ENCODE measurements around the gene CTSZ.

CTSZ gene

GRCh38 chr20:58973866-58974265 is 33.2 kb downstream of the CTSZ start:
- no peak for DNase-seq (ENCODE audit: low spot score)
- in situ Hi-C loops (cut with MboI; ENCODE audit: low sequenced_read_pairs, unreplicated experiment) = no loop called here
- no peak for TF ChIP-seq CTCF (IDR thresholded peaks at IDR 0.05; ENCODE audit: borderline replicate concordance, control extremely low read depth, extremely low read depth, insufficient read depth, missing control alignments)

GRCh38 chr20:58973179-58973578 is 33.9 kb downstream of the CTSZ start:
- no peak for DNase-seq (ENCODE audit: low spot score)
- in situ Hi-C loops (cut with MboI; ENCODE audit: low sequenced_read_pairs, unreplicated experiment) = no loop called here
- TF ChIP-seq CTCF (IDR thresholded peaks at IDR 0.05; ENCODE audit: borderline replicate concordance, control extremely low read depth, extremely low read depth, insufficient read depth, missing control alignments) = no peak

- in situ Hi-C loops (cut with MboI; ENCODE audit: low sequenced_read_pairs, unreplicated experiment) = no loop called here
- DNase-seq (ENCODE audit: low spot score) = no peak
- no peak for TF ChIP-seq CTCF (IDR thresholded peaks at IDR 0.05; ENCODE audit: borderline replicate concordance, control extremely low read depth, extremely low read depth, insufficient read depth, missing control alignments)
Observed at GRCh38 chr20:58971429-58971828, 35.6 kb downstream of the CTSZ start.

GRCh38 chr20:58970146-58970545 is 36.9 kb downstream of the CTSZ start:
- in situ Hi-C loops (cut with MboI; ENCODE audit: low sequenced_read_pairs, unreplicated experiment) = no loop called here
- no peak for TF ChIP-seq CTCF (IDR thresholded peaks at IDR 0.05; ENCODE audit: borderline replicate concordance, control extremely low read depth, extremely low read depth, insufficient read depth, missing control alignments)
- DNase-seq (ENCODE audit: low spot score) = no peak

- DNase-seq (ENCODE audit: low spot score) = no peak
- TF ChIP-seq CTCF (IDR thresholded peaks at IDR 0.05; ENCODE audit: borderline replicate concordance, control extremely low read depth, extremely low read depth, insufficient read depth, missing control alignments) = no peak
- in situ Hi-C loops (cut with MboI; ENCODE audit: low sequenced_read_pairs, unreplicated experiment) = no loop called here
Observed at GRCh38 chr20:58969439-58969838, 37.6 kb downstream of the CTSZ start.

- DNase-seq (ENCODE audit: low spot score) = no peak
- in situ Hi-C loops (cut with MboI; ENCODE audit: low sequenced_read_pairs, unreplicated experiment) = no loop called here
- no peak for TF ChIP-seq CTCF (IDR thresholded peaks at IDR 0.05; ENCODE audit: borderline replicate concordance, control extremely low read depth, extremely low read depth, insufficient read depth, missing control alignments)
Observed at GRCh38 chr20:58967652-58968429, 39.2 kb downstream of the CTSZ start.

Measured in GM13976 (cell line).